GM19193 (cell line): ENCODE measurements around the gene SLC6A7.

Experiments
- POLR2A ChIP-seq: IDR thresholded peaks from 4 replicates; pipeline ENCODE4 v1.6.1; 2011; ENCODE audit not compliant: insufficient read depth, insufficient read length; ENCODE audit errors: extremely low read depth

SLC6A7 gene

GRCh38 chr5:150244209-150244608, 54.3 kb downstream of the SLC6A7 start:
- TF ChIP-seq POLR2A: no peak

- no peak for TF ChIP-seq POLR2A
Measured at GRCh38 chr5:150245111-150245789, 55.4 kb downstream of the SLC6A7 start.

GRCh38 chr5:150245808-150246207, 55.9 kb downstream of the SLC6A7 start:
- TF ChIP-seq POLR2A: no peak

GRCh38 chr5:150246429-150246828, 56.6 kb downstream of the SLC6A7 start:
- no peak for TF ChIP-seq POLR2A

GRCh38 chr5:150246835-150247234, 57.0 kb downstream of the SLC6A7 start:
- TF ChIP-seq POLR2A: no peak

- no peak for TF ChIP-seq POLR2A
Measured at GRCh38 chr5:150247726-150248125, 57.9 kb downstream of the SLC6A7 start.

GRCh38 chr5:150248946-150249345, 59.1 kb downstream of the SLC6A7 start:
- TF ChIP-seq POLR2A: no peak

- no peak for TF ChIP-seq POLR2A
Measured at GRCh38 chr5:150249744-150250143, 59.9 kb downstream of the SLC6A7 start.

GRCh38 chr5:150251504-150251903, 61.6 kb downstream of the SLC6A7 start:
- no peak for TF ChIP-seq POLR2A

GRCh38 chr5:150252489-150252888, 62.6 kb downstream of the SLC6A7 start:
- TF ChIP-seq POLR2A: no peak

GRCh38 chr5:150253416-150254208, 63.8 kb downstream of the SLC6A7 start:
- no peak for TF ChIP-seq POLR2A

GRCh38 chr5:150254363-150254762, 64.5 kb downstream of the SLC6A7 start:
- TF ChIP-seq POLR2A: no peak

GRCh38 chr5:150254774-150255173, 64.9 kb downstream of the SLC6A7 start:
- TF ChIP-seq POLR2A: no peak

GRCh38 chr5:150255659-150256409, 66.0 kb downstream of the SLC6A7 start:
- TF ChIP-seq POLR2A: no peak

- TF ChIP-seq POLR2A: no peak
Measured at GRCh38 chr5:150256410-150257064, 66.7 kb downstream of the SLC6A7 start.
